NCI-H2227 treated with DMSO at 0.1 percent for 48 hours (cell line): ENCODE results near the gene SMPD2.

Experiments
- DNase-seq: peaks from one replicate; lab custom pipeline; 2025; lab: John Stamatoyannopoulos, UW

The SMPD2 gene

GRCh38 chr6:109440331-109441068 lies at the start of gene SMPD2, which contains the start of gene PPIL6:
Gene SMPD2 (plus strand): TSS chr6:109440724. CDS start chr6:109441122, 398 bp downstream.
Gene PPIL6 (minus strand): TSS chr6:109440628. CDS start chr6:109440590, 38 bp downstream.
- DNase-seq, result peak; percentile 75

- no peak for DNase-seq
Measured at GRCh38 chr6:109393157-109393885, 47.2 kb upstream of the SMPD2 start.

DNA sequence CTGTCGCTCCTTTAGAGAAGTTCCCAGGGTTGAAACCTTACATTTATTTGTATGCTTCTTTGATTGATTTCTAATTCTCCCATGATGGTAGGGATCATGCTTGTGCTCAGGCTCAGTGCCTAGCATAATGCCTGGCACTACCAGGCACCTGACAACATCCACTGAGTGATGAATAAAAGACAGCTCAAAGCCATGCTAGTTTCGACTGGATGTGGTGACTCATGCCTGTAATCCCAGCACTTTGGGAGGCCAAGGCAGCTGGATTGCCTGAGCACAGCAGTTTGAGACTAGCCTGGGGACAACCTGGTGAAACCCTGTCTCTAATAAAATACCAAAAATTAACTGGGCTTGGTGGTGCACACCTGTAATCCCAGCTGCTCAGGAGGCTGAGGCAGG lies 46.6 kb upstream of the SMPD2 start:
- no peak for DNase-seq

DNA sequence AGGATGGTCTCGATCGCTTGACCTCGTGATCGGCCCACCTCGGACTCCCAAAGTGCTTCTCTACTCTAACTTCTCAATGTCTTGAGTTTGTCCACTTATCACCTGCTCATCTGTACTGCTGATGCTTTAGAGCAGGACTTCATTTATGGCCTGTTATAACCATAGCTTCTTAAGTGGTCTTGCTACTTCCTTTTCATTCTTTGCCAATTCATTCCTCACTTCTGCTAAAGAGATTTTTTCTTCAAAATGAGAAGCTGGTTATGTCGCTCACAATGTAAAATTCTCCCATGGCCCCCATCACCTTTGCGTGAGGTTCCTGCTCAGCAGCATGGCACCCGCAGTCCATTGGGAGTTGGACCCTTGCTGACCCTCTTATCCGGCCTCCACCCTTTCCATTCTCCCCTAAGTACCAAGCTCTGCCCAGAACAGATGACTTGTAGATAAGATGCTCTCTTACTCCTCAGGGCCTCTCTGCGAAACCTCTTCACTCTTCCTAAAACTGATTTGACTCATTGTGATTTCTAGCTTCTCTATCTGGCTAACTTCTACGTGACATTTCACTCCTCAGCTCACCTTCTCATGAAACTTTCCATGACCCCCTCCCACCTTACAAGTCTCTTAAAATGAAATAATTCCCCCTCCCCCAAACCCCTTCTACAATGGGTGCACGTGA lies 44.3 kb upstream of the SMPD2 start:
- DNase-seq, result no peak

DNA sequence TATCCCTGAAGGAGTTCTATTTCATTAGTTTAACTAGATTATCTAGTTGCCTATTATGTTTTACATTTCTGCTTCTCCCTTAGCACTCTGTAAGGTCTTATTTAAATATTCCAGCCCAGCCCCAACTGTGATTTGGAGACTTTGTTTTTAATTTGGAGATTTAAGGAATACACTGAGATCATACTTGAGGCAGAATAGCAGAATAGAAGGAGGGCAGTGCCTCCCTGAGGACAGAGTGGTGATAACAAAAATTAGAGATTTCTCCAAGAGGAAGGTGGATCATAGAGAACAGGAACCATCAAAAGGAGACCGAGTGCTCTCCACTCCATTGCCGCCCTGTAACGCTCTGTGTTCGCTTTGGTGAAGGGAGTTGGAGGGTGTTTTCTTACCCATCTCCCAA lies 43.5 kb upstream of the SMPD2 start:
- no peak for DNase-seq

DNA sequence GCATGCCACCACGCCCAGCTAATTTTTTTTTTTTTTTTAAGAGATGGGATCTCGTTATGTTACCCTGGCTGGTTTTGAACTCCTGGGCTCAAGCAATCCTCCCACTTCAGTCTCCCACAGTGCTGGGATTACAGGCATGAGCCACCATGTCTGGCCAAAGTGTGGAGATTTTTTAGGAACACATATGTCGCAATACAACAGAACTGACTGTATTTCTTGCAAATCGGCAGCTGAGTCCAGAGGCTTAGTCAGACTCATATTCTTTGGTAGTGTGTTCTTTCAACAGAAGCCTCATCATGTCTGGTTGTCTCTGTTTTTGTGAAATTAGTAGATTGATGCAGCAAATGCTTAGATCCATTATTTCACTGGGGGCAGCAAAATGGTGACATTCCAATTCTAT lies 34.3 kb upstream of the SMPD2 start:
- DNase-seq, result no peak

DNA sequence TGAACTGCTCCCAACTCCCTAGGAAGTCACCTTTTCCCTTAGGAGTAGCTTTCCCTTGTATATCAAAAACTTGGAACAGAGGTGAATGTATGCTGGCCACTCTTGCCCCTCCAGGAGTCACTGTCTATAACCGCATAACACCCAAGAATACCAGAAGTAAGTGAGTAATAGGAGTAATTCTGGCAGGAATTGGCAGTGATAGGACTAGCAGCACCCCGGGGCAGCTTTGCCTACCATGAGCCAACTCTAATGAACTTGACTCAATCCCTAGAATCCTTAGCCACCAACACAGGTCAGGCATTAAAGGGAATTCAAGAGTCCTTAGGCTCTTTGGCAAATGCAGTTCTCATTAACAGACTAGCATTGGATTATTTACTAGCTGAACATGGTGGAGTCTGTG lies 29.5 kb upstream of the SMPD2 start:
- DNase-seq, result no peak

DNA sequence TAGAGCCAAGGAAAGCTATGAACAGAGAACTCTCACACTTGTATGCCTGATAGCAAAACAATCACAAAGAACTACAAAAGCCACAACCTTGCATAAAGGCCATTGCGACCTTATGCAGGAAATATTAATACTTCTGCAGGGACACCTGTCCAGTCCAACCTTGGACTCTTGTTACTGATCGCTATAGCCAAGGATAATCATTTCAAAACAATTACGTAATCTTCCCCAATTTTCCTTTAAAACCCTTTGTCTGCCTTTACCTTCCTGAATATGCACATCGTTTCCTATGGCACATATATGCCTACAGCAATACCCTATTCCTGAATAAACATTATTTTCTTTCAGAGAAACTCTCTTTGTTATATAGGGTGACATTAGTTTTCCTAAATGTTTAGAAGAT lies 22.9 kb upstream of the SMPD2 start:
- DNase-seq, result no peak

GRCh38 chr6:109420751-109421150 lies 19.8 kb upstream of the SMPD2 start:
- DNase-seq, result no peak

DNA sequence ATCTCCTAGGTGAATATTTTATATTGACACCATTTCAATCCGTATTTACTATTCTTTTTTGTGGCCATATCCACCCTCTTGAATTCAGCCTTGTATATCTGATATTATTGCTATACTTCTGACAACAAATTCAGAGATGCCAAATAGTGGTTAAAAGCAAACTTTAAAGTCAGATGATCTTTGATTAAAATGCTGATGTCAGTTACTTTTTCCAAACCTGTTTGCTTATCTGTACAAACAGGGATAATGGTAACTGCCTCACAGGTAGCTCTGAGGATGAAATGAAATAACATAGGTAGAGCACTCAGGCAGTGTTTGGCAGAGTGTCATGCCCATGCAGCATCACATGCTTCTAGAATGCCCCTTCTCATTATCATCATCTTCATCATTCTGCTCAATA lies 19.3 kb upstream of the SMPD2 start:
- DNase-seq, result no peak

GRCh38 chr6:109424946-109425345 lies 15.6 kb upstream of the SMPD2 start:
- no peak for DNase-seq

- no peak for DNase-seq
Measured at GRCh38 chr6:109428889-109429477, 11.5 kb upstream of the SMPD2 start.

- DNase-seq, result no peak
Measured at GRCh38 chr6:109429496-109429895, 11.0 kb upstream of the SMPD2 start.

DNA sequence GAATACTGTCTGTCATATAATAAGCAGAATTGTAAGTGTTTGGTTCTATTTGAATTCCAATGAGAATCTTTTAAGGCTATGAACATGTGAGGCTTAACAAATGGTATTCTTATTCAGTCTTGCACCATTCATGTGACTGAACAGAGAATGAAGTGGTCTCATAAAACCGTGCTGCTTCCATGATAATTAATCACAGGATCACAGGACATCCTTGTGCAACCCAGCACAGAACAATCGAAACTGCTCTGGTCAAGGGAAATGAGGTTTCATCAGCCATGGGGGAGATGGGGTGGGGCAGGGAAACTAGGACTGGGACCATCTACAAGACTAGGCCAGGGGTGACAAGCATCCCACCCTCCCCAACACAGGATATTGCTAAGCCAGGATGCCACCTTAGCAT lies 6.1 kb upstream of the SMPD2 start:
- DNase-seq, result no peak

DNA sequence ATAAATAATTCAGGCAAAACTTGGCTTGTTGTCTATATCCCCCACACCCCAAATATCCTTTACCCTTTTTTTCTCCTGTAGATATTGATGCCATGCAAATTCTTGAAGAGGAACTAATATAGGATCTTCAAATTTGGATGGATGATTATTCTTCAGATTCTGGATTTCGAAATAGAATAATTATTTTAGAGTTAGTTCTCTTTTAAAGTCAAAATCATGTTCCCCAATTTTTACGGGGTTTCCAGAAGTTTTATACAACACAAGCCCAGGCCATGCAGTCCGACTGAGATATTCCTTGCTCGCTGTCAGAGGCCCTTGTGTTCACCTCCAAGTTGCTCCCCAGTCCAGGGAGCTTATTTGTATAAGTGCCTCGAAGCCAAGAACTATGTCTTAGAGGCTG lies 4.5 kb upstream of the SMPD2 start:
- DNase-seq, result no peak

- DNase-seq, result peak; percentile 28
Measured at GRCh38 chr6:109441069-109441816, 719 bp downstream of the SMPD2 start.

GRCh38 chr6:109442393-109442924 lies 1.9 kb downstream of the SMPD2 start:
- no peak for DNase-seq

DNA sequence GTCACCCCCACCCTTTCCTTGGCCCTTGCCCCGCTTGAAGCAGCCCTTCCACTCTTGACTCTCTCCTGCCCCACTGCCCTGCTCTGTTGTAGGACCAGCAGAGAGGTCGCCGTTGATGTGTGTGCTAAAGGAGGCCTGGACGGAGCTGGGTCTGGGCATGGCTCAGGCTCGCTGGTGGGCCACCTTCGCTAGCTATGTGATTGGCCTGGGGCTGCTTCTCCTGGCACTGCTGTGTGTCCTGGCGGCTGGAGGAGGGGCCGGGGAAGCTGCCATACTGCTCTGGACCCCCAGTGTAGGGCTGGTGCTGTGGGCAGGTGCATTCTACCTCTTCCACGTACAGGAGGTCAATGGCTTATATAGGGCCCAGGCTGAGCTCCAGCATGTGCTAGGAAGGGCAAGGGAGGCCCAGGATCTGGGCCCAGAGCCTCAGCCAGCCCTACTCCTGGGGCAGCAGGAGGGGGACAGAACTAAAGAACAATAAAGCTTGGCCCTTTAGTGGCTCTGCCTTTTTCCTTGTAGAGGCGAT lies 3.0 kb downstream of the SMPD2 start:
- DNase-seq, result no peak

DNA sequence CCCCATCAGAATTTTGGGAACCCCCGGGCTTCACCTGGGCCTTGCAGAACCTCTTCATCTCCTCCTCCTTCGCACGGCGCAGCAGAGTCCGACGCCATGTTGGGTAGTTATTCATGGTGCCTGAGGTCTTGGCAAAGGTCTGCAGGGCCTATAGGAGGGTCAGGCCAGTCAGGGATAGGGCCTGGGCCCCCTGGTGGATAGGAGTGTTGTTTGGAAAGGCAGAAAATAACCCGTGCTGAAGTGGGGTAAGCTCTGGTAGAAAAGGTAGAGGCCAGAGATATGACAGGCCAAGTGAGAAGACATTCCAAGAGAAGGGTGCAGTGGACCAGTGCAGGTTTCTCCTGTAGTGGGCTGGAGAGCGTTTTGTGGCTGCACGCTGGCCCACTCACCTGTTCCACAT lies 4.9 kb downstream of the SMPD2 start:
- DNase-seq, result no peak

DNA sequence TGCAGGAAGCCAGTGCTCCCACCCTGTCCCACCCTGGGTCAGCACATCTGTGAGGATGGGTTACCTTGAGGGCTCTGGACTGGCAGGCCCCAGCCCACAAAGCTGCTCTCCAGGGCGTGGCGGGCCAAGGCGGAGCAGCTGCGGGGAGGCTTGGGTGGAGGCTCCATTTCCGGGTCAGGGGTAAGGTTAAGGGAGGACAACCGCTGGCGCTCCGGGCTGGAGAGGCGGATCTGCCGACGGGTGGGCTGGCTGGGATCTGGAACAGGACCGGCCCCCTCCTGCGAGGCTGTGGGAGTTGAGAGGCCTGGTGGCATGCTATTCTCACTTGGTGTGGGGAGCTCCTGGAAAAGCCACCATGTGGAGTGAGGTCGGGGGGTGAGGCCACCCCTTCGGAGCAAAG lies 5.5 kb downstream of the SMPD2 start:
- no peak for DNase-seq

DNA sequence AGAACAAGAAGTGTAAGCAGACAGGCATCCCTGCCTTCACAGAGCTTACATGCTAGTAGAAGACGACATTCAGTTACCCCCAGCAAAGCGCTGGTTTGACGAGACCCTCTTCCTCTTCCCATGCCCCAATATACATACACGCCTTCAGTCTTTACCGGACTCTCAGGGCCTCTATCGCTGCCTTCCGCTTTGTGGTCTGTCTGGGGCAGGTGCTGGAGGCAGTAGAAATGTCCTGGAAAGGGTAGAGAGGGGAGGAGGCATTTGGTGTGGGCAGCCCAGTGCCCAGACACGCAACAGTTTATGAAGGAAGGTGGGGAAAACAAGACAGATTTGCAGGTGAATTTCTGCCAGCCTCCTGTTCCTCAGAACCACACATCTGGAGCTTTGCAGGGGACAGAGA lies 6.0 kb downstream of the SMPD2 start:
- no peak for DNase-seq
